SU-DHL-6 (cell line): ENCODE data around the gene RTN4R.

ENCODE experiments used
- CTCF ChIP-seq: fragments of 200-600 bp; sonication (generic); IDR thresholded peaks from one replicate; pipeline ENCODE4 v1.5.1; 2017; ENCODE audit warnings: antibody characterized with exemption, mild to moderate bottlenecking, low read length, moderate library complexity; ENCODE audit not compliant: insufficient read depth, poor library complexity, severe bottlenecking
- EZH2phosphoT487 ChIP-seq: fragments of 200-600 bp; sonication (generic), shearing (Covaris generic); conservative IDR thresholded peaks from 2 replicates; pipeline ENCODE4 v1.6.1; 2018; ENCODE audit warnings: mild to moderate bottlenecking, antibody characterized with exemption, low read length, moderate library complexity, mixed read lengths

- TF ChIP-seq CTCF (no peak), EZH2phosphoT487 (no peak)
These were observed 74.2 kb downstream of the RTN4R start for GRCh38 chr22:20193761-20194494.
